ENCODE results near the gene ARHGAP24.

GRCh38 chr4:85925071-85925470, 450.1 kb downstream of the ARHGAP24 start:
- TF ChIP-seq, protein P1, sequence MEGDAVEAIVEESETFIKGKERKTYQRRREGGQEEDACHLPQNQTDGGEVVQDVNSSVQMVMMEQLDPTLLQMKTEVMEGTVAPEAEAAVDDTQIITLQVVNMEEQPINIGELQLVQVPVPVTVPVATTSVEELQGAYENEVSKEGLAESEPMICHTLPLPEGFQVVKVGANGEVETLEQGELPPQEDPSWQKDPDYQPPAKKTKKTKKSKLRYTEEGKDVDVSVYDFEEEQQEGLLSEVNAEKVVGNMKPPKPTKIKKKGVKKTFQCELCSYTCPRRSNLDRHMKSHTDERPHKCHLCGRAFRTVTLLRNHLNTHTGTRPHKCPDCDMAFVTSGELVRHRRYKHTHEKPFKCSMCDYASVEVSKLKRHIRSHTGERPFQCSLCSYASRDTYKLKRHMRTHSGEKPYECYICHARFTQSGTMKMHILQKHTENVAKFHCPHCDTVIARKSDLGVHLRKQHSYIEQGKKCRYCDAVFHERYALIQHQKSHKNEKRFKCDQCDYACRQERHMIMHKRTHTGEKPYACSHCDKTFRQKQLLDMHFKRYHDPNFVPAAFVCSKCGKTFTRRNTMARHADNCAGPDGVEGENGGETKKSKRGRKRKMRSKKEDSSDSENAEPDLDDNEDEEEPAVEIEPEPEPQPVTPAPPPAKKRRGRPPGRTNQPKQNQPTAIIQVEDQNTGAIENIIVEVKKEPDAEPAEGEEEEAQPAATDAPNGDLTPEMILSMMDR (IDR thresholded peaks at IDR 0.05; ENCODE audit: insufficient read depth, low read length, poor library complexity, severe bottlenecking) = no peak
- no peak for TF ChIP-seq EZH2phosphoT487 (conservative IDR thresholded peaks at IDR 0.05; ENCODE audit: low read length)
